NCI-H187 treated with DMSO at 0.1 percent for 48 hours (cell line): ENCODE results near the gene CSAD.
"Not testable (repeated sequence)": the region's sequence is repeated elsewhere in the genome, so short reads cannot be mapped to it uniquely, and the experiment has no call there.

ENCODE experiments used
- DNase-seq: peaks from one replicate; lab custom pipeline; 2025; lab: John Stamatoyannopoulos, UW

The CSAD gene

DNA sequence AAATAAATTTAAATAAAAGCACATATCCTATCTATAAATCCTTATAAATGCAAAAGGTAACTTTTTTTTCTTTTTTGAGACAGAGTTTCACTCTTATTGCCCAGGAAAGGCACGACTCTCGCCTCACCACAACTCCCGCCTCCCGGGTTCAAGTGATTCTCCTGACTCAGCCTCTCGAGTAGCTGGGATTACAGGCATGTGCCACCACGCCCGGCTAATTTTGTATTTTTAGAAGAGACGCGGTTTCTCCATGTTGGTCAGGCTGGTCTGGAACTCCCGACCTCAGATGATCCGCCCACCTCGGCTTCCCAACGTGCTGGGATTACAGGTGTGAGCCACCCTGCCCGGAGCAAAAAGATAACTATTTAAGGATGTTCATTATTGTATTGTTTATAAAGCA, 1.9 kb downstream of the CSAD start:
- DNase-seq = not testable (repeated sequence)

DNA sequence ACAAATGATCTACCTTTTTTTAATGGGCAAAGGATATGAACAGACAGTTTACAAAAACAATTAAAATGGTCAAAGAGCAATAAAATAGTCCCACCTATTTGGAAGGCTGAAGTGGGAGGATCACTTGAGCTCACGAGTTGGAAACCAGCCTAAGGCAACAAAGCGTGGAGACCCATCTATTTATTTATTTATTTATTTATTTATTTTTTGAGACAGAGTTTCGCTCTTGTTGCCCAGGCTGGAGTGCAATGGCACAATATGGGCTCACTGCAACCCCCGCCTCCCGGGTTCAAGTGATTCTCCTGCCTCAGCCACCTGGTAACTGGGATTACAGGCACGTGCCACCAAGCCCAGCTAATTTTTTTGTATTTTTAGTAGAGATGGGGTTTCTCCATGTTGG, 3.3 kb downstream of the CSAD start:
- DNase-seq = not testable (repeated sequence)

- no peak for DNase-seq
These were observed 4.0 kb downstream of the CSAD start for GRCh38 chr12:53176750-53177149.

- DNase-seq = peak; percentile 65
These were observed 5.7 kb downstream of the CSAD start for GRCh38 chr12:53174881-53175491.

- DNase-seq = no peak
These were observed 7.5 kb downstream of the CSAD start for GRCh38 chr12:53173085-53173715.

- DNase-seq = no peak
These were observed 8.4 kb downstream of the CSAD start for GRCh38 chr12:53172352-53172751.

- no peak for DNase-seq
These were observed 8.9 kb downstream of the CSAD start for GRCh38 chr12:53171725-53172329.

DNA sequence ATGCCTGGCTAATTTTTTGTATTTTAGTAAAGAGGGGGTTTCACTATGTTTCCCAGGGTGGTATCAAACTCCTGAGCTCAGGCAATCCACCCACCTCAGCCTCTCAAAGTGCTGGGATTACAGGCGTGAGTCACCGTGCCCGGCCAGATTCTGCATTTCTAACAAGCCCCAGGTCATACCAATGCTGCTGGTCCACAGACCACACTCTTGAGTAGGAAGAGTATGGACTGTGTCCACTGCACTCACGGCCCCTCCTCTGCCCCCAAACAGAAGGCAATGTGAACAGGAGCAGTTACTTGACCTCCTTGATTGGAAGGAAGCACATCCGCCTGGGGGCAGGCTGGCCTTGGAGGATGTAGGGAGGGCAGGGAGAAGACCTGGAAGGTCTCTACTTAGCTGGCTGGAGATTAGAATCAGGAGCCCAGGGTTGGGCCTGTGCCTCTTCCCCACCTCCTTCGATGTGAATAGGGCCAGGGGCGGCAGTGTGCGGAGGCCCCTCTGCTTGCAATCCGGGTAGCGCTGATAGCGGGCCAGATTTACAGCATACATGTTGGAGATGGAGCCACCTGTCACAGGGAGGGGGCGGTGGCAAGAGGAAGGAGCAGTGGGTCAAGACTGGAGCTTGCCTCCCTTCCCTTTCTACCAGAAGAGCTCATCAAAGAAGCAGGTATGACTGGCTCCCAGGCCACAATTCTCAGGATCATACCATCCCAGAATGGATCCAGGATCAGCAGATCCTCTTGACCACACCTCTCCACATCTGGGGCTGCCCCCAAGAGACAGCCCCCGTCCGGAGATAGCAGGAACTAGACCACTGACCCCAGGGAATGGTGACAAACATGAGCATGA, 9.6 kb downstream of the CSAD start:
- DNase-seq = no peak

DNA sequence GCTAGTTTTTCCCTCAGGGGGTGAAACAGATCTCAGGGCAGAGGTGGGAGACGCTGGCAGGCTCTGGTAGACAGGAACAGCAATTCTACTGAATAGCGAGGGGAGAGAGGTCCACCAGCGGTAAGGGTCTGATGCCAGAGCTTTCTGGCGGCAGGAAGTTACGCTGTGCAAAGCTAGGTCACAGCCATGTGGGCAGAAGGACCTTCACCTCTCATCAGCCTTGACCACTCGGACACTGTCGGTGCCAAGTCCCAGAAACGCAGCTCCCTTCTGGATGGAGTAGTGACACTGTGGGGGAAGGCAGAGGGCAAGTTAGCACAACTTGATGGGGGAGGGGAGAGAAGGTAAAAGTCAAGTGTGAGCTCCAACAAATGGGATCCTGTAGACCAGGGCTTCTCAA, 10.5 kb downstream of the CSAD start:
- no peak for DNase-seq

GRCh38 chr12:53169644-53170043, 11.1 kb downstream of the CSAD start:
- DNase-seq = no peak

DNA sequence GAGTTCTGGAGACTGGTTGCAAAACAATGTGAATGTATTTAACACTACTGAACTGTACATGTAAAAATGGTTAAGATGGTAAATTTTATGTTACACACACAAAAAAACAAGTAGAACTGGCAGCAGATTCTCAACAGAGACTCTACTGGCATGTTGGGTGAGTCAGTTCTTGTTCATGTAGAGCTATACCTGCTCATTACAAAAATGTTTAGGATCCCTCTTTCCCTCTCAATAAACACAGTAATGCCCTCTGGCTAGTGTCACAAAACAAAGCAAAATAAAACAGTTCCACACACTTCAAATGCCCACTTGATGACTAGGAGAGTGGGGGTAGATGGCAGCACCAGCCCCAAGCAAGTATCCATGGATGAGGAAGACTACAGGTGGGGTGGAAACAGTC, 13.9 kb downstream of the CSAD start:
- no peak for DNase-seq

GRCh38 chr12:53163008-53163407, 17.7 kb downstream of the CSAD start:
- not testable (repeated sequence) for DNase-seq

DNA sequence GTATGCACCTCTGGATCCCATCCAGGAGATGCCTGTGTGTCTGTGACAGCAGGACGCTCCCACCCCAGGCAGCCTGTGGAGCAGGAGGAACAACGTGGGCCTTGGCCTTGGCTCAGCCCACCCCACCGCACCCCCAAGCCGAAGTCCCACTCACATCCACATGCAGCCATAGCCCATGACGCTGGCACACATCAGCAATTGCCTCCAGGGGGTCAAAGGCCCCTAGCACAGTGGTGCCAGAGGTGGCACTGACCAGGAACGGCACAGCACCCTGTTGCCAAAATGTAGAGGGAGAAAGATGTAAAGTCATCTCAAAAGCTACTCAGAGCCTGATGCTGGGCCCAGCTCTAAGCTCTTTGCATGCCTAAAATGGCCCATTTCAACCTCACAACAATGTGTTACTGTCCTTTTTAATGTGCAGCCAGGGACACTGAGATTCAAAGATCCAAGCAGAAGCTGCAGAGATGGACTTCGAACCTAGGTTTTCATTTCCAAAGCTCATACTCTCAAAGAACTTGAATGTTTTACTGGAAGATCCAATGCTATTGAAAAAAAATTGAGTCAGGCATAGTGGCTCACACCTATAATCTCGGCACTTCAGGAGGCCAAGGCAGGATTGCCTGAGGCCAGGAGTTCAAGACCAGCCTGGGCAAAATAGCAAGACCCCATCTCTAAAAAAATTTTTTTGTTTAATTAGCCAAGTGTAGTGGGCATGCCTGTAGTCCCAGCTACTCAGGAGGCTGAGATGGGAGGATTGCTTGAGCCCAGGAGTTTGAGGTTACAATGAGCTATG, 19.4 kb downstream of the CSAD start:
- no peak for DNase-seq

DNA sequence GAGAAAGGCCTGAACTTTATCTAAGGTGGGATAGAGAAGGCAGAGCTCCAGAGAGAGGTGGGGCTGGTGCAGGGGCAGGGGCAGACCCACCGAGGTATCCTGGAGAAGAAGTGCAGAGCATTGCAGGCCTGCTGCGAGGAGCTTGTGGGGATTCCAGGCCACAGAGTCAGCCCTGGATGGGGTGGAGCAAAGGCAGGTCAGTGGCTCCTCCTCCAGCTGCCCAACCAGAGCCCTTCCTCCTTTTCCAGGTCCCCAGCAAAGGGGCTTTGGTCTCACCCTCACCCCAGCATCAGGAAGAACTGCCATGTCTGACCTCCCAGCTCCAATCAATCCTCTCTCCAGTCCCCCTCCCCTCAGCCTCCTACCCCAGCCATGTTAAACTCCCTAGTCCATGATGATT, 20.1 kb downstream of the CSAD start:
- no peak for DNase-seq

GRCh38 chr12:53160000-53160399, 20.7 kb downstream of the CSAD start:
- DNase-seq = no peak

GRCh38 chr12:53159195-53159839, 21.4 kb downstream of the CSAD start:
- DNase-seq = peak; percentile 63

DNA sequence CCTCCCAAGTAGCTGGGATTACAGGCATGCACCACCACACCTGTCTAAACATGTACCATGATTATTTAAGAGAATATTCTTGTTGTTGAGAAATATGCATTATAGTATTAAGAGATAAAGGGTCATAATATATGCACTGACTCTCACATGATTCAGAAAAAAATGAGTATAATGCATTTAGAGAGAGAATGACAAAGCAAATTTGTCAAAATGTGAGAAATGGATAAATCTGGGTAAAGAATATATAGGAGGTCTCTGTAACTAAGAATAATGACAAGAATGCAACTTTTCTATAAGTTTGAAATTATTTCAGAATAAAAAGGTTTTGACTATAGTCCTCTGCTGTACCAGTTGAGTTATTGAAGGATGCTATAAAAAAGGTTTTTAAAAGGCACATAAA, 28.3 kb downstream of the CSAD start:
- DNase-seq = no peak

GRCh38 chr12:53151039-53151438, 29.7 kb downstream of the CSAD start:
- DNase-seq = no peak

DNA sequence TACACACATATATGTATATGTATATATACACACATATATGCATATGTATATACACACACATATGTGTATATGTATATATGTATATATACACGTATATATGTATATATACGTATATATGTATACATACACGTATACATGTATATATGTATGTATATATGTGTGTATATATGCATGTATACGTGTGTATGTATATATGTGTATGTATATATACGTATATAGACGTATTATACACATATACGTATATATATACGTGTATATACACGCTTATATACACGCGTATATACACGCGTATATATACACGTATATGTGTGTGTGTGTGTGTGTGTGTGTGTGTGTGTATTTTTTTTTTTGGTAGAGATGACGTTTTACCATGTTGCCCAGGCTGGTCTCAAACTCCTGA, 33.1 kb downstream of the CSAD start:
- DNase-seq = no peak

- no peak for DNase-seq
These were observed 33.5 kb downstream of the CSAD start for GRCh38 chr12:53147181-53147580.
